ENCODE data around the gene TSBP1. TPM values are rescaled to one million over a fixed set of nuclear protein-coding genes. Genes with fewer than 3 reads are reported as not detected.
A peak's percentile ranks its signal among the peaks of the same experiment; 100 is the strongest.

TSBP1 gene
- not detected for total RNA-seq
- not detected for polyA plus RNA-seq

GRCh38 chr6:32371803-32372202 lies at the start of gene TSBP1:
TSBP1 (minus strand) TSS chr6:32371903; CDS start chr6:32371706, 197 bp downstream.
- DNase-seq: no peak
- Histone ChIP-seq H3K9me3 (no peaks in the 10 kb centered on the region), H3K27me3 (no peaks in the 10 kb centered on the region), H3K36me3 (no peaks in the 10 kb centered on the region), H3K27ac (no peak within 1 kb of the TSS), H3K4me3 (no peak within 1 kb of the TSS), H3K4me1 (no peaks in the 10 kb centered on the region)
- intact Hi-C loops (cut with DNase I): no loop called here
- no peak for TF ChIP-seq POLR2AphosphoS5 (IDR thresholded peaks at IDR 0.05)
- no peak for TF ChIP-seq POLR2A (IDR thresholded peaks at IDR 0.05)
- no peak for TF ChIP-seq EP300 (IDR thresholded peaks at IDR 0.05)
- TF ChIP-seq CTCF (IDR thresholded peaks at IDR 0.05): no peak

GRCh38 chr6:32416036-32416435 lies 44.3 kb upstream of the TSBP1 start:
- DNase-seq: no peak
- intact Hi-C loops (cut with DNase I): no loop called here
- H3K4me1 ChIP-seq: peaks cover 0 to 8% (median 3%) of the 10 kb centered on the region in 4 donors
- no peak overlapping the region for H3K27ac ChIP-seq
- TF ChIP-seq POLR2A (IDR thresholded peaks at IDR 0.05): no peak
- no peak for TF ChIP-seq POLR2AphosphoS5 (IDR thresholded peaks at IDR 0.05)
- no peak for TF ChIP-seq EP300 (IDR thresholded peaks at IDR 0.05)
- no peak for TF ChIP-seq CTCF (IDR thresholded peaks at IDR 0.05)
- peak overlapping the region in 1 of 4 donors; percentile 13 for H3K4me3 ChIP-seq
- 50 to 87% methylated on average over 3 of the region's 3 CpGs for WGBS, 2 donors
- H3K9me3 ChIP-seq: no peaks in the 10 kb centered on the region
- peaks cover 9 to 69% (median 13%) of the 10 kb centered on the region in 3 donors for H3K27me3 ChIP-seq
- no peaks in the 10 kb centered on the region for H3K36me3 ChIP-seq

- H3K27me3 ChIP-seq: peaks cover 9 to 69% (median 13%) of the 10 kb centered on the region in 3 donors
- no peak overlapping the region for H3K27ac ChIP-seq
- no peaks in the 10 kb centered on the region for H3K9me3 ChIP-seq
- H3K4me3 ChIP-seq: peak overlapping the region in 1 of 4 donors; percentile 13
- intact Hi-C loops (cut with DNase I): loop anchor here (2.0 kb wide), 1 partner anchor 381 kb away; no protein-coding TSS in a partner anchor
- peaks cover 0 to 8% (median 3%) of the 10 kb centered on the region in 4 donors for H3K4me1 ChIP-seq
- peak in 1 of 4 donors; percentile 28 for TF ChIP-seq POLR2AphosphoS5 (IDR thresholded peaks at IDR 0.05)
- TF ChIP-seq CTCF (IDR thresholded peaks at IDR 0.05): peak; percentile 76 to 99 (median 96)
- no peak for TF ChIP-seq EP300 (IDR thresholded peaks at IDR 0.05)
- no peak for TF ChIP-seq POLR2A (IDR thresholded peaks at IDR 0.05)
- no peaks in the 10 kb centered on the region for H3K36me3 ChIP-seq
- DNase-seq: peak; percentile 84
- WGBS, 2 donors: 9 to 14% methylated on average over 13 of the region's 13 CpGs
Measured at GRCh38 chr6:32415521-32416019, 43.9 kb upstream of the TSBP1 start.

- DNase-seq: peak; percentile 88
- peaks cover 9 to 72% (median 13%) of the 10 kb centered on the region in 3 donors for H3K27me3 ChIP-seq
- WGBS, 2 donors: 4 to 7% methylated on average over 11 of the region's 11 CpGs
Measured at GRCh38 chr6:32413427-32414047, 41.8 kb upstream of the TSBP1 start.

More at GRCh38 chr6:32413427-32414047, 41.8 kb upstream of the TSBP1 start:
- TF ChIP-seq CTCF (IDR thresholded peaks at IDR 0.05) (peak; percentile 74 to 97 (median 84)), POLR2AphosphoS5 (IDR thresholded peaks at IDR 0.05) (no peak)
- H3K4me3 ChIP-seq: no peak overlapping the region
- no peaks in the 10 kb centered on the region for H3K9me3 ChIP-seq
- intact Hi-C loops (cut with DNase I): loop anchor here (1.0 to 5.0 kb wide), 4 partner anchors 169 to 454 kb away; no protein-coding TSS in a partner anchor
- no peaks in the 10 kb centered on the region for H3K36me3 ChIP-seq
- H3K4me1 ChIP-seq: peaks cover 0 to 8% (median 3%) of the 10 kb centered on the region in 4 donors
- H3K27ac ChIP-seq: no peak overlapping the region

Data from sigmoid colon (tissue), 7 donors.